Fibroblast of skin of right biceps (primary cell): ENCODE measurements around the gene SPI1.
A peak's percentile ranks its signal among the peaks of the same experiment; 100 is the strongest.

Experiments
- DNase-seq: peaks from one replicate; pipeline ENCODE4 v3.0.0-alpha.2; 2013

The SPI1 gene

DNA sequence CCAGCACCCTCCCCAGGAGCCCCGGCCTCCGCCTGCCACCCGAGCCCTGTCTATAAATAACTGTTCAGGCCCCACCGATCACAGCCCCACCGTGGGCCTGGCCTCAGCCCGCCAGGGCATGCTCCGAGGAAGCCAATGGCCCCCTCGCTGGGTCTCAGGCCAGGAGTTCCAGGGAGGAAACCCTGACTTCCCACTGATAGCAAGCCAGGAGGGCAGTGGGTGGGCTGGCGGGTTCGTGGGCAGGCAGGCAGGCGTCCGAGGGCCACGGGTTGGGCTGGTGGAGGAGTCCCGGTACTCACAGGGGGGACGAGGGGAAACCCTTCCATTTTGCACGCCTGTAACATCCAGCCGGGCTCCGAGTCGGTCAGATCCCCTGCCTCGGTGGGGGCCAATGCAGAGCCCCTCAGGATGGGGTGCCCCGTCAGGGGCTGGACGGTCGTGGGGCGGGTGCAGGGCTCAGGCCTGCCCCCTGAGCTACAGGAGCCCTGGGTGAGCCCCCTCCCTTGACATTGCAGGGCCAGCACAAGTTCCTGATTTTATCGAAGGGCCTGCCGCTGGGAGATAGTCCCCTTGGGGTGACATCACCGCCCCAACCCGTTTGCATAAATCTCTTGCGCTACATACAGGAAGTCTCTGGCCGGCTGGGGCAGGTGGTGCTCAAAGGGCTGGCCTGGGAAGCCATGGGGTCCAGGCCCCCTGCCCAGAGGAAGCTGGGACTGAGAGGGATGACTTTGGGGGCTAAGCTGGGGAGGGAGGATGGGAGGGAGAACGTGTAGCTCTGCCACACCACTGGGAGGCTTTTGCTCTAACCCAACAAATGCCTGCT is at the start of gene SPI1:
SPI1 (minus strand) TSS at position 538 of the 826 bp plus-strand sequence; CDS start at position 344, 194 bp downstream.
- DNase-seq: no peak

DNA sequence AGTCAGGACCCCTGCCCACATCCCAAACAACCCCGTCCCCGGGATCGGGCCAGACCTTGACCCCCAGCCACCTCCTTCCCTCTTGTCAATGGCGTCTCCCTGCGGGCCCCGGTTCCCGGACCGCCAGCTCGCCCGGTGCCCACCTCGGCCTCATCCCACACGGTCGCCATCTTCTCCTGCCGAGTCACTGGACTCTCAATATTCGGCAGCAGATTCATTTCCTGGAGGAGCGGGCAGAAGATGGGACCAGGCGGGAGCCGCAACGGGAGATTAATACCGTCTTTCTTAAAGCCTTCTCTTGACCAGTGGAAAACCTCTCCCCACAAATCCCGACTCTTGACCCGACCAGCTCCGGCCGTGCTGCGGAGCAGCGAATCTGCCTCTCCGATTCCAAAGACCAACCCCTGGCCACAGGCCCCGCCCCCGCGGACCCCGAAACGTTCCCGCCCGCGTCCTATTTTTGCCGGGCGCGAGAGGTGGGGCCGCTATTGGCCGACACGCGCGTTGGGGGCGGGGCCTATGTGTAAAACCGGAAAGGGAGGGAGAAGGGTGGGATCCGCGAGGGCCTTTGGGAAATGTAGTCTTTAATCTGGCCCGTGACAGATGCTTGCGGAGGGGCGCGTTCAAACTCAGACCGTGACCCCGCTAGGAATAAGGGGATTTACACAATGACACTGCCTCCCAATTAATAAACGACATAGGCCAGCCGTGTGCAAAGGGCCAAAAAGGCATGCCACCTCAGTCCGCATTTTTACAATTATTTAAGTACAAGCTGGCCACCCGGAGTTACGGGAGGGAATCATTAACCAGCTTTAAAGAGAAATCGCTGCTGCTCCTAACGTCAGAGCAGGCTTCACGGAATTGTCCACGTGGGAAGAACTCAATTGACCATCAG is 48.0 kb upstream of the SPI1 start, which contains the start of gene PSMC3:
PSMC3 (minus strand) TSS at position 378 of the 895 bp plus-strand sequence; CDS start at position 218, 160 bp downstream.
- peak; percentile 97 for DNase-seq

DNA sequence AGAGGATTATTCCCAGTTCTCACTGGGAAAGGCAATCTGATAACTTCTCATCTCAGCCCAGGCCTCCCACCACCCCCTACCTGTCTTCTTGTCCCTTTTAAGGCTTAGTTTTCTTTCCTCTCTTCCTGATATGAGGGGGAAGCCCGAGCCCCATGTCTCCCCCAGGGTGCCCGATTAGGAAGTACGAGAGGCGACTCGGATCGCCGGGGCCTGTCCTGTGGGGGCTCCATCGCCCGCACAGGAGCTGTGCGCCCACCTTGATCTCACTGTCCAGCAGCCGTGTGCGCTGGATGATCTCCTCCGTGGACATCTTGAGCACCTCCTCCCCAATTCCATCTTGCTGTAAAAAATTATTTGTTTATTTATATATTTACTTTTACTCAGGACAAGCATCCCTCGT is 47.3 kb upstream of the SPI1 start:
- DNase-seq: no peak

DNA sequence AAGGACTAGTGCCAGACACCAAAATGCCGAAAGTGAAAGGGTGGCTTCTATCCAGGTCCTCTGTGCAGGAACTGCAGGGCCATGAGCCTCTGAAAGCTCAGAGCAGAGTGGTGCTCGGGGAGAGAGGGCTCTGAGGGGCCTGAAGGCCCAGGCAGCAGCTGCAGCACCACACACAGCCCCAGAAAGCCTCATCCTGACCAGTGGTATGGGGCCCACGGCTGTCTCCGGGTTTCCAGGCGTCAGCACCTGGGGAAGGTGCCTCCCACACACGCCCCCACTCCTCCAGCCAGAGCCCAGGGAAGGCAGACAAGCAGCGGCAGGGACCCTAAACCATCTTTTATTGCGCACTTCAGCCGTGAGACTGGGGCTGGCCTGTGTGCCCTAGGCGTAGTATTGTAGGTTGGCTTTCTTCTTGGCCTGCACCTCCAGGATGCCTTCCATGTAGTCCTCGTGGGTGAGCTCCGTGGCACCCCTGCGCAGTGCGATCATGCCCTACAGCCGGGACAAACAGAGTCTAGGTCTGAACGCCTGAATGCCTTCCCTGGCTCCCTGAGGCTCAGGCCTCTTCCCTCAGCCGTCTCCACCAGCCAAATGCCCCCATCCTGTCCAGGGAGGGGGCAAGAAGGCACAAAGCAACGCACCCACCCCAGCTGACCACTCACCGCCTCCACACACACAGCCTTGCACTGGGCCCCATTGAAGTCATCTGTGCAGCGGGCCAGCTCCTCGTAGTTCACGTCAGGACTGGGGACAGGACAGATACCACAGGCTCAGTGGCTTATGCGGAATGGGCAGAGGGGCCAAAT is 40.3 kb upstream of the SPI1 start:
- DNase-seq: no peak

DNA sequence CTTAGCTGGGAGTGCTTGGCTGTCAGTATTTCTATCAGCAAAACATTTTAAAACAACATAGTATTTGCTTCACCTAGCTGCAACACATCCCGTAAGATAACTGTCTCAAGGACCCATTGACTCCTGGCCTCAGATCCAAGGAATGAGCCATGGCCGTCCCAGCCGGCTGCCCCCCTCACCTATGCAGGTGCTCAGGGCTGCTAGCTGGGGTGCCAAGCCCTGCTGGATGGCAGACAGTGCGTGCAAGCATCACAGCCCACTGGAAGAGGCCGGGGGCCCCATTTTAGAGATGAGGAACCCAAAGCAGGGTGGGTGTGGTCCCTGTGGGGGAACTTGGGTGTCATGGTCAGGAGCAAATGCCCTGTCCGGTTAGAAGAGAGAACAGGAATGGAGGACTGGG is 39.4 kb upstream of the SPI1 start:
- no peak for DNase-seq

DNA sequence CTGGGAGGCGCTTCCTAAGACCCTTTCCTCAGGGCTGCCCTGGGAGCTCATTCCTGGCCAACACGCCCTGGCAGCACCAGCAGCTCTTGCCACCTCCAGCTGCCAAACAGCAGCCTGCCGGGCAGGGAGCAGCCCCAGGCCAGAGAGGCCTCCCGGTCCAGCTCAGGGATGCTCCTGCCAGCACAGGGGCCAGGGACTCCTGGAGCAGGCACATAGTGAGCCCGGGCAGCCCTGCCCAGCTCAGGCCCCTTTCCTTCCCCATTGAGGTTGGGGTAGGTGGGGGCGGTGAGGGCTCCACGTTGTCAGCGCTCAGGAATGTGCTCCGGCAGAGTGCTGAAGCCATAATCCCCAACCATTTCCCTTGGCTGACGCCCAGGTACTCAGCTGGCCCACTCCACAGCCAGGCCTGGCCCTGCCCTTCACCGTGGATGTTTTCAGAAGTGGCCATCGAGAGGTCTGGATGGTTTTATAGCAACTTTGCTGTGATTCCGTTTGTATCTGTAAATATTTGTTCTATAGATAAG is 37.7 kb upstream of the SPI1 start:
- DNase-seq: peak; percentile 95

DNA sequence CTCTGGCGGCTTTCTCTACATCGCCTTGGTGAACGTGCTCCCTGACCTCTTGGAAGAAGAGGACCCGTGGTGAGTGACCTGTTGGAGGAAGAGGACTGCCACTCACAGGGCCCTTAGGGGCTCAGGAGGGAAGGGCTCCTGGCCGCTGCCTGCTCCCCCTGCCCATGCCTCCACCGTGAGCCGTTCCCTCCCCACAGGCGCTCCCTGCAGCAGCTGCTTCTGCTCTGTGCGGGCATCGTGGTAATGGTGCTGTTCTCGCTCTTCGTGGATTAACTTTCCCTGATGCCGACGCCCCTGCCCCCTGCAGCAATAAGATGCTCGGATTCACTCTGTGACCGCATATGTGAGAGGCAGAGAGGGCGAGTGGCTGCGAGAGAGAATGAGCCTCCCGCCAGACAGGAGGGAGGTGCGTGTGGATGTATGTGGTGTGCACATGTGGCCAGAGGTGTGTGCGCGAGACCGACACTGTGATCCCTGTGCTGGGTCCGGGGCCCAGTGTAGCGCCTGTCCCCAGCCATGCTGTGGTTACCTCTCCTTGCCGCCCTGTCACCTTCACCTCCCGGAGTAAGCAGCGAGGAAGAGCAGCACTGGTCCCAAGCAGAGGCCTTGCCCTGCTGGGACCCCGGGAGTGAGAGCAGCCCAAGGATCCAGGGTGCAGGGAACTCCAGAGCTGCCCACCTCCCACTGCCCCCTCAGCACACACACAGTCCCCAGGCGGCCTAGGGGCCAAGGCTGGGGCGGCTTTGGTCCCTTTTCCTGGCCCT is 36.9 kb upstream of the SPI1 start:
- no peak for DNase-seq

DNA sequence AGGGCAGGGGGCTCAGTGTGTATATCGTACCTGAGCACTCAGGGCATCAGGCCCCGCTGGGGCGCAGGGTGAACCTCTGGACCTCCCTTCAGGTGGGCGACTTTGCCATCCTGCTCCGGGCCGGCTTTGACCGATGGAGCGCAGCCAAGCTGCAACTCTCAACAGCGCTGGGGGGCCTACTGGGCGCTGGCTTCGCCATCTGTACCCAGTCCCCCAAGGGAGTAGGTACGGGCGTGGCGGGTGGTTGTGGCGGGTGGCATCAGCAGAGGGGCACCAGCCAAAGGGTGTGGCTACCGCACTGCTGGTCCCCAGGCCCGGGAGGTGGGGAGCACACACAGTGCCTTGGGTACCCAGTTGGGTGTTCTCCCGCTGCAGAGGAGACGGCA is 36.3 kb upstream of the SPI1 start:
- no peak for DNase-seq

DNA sequence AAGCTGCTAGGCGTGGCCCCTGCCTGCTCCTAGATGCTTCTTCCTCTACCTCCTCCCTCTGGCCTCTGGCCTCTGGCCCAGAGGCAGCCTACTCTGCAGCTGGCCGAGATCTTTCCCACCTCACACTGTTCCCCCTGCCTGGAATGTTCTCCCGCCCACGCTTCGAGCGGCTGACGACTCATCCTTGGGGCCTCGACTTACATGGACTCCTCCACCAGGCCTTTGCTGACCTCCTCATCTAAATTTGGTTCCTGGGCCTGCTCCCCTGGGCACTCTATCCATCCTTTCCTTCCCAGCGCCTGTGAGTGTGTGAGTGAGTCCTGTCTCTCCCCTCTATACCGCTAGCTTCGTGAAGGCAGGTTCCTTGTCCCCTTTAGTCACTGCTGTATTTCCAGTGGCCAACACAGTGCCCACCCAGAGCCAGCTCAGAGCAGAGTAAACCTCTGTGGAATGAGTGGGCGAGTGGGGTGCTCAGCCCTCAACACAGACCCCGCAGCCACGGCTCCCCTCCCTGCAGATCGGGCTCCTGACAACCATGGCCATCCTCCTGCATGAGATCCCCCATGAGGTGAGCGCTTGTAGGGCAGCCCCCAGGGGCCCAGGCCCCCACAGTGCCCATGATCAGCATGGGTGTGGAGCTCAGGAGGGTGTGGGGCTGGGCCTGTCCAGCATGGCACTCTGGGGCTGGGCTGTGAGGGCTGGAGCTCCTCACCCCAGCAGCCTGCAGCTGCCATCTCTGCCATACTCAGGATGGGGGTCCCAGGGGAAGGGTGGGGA is 35.7 kb upstream of the SPI1 start:
- DNase-seq: peak; percentile 74

DNA sequence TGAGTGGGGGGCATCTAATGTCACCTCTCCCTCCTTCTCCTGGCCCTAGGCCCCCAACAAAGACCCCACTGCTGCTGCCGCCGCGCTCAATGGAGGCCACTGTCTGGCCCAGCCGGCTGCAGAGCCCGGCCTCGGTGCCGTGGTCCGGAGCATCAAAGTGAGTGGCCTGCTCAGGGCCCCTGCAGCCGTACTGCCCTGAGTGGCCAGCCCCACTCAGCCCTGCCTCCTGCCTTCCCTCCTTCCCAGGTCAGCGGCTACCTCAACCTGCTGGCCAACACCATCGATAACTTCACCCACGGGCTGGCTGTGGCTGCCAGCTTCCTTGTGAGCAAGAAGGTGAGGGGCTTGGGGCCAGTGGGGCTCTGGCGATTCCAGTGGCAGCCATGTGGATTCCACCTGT is 35.0 kb upstream of the SPI1 start:
- no peak for DNase-seq

DNA sequence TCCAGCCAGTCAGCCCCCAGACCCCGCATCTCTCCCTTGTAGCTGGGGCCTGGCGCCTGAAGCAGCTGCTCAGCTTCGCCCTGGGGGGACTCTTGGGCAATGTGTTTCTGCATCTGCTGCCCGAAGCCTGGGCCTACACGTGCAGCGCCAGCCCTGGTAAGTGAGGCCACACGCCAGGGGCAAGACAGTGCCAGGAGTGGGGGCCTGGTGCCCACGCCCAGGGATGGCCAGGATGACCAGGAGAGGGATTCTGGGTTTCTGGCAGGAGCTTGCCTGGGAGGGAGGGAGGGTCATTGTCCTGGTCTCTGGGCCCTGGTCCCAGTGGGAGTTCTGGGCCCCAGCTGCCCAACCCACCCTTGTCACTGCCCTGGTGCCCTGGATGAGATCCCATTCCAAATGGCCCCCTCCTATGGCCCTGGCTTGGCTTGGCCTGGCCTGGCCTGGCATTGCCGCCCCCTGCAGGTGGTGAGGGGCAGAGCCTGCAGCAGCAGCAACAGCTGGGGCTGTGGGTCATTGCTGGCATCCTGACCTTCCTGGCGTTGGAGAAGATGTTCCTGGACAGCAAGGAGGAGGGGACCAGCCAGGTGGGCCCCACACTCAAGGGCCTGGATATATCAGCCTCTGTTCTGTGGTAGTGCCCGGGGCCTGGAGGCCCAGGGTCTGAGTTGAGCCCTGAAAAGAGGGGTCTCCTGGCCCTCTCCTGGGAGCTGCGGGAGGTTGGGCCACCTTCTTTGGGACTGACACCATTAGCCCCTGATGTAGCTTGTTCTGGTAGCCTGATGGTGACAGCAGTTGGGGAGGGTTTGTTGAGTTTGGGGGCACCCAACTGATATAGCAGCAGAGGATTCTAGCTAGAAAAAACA is 33.8 kb upstream of the SPI1 start:
- peak; percentile 22 for DNase-seq

DNA sequence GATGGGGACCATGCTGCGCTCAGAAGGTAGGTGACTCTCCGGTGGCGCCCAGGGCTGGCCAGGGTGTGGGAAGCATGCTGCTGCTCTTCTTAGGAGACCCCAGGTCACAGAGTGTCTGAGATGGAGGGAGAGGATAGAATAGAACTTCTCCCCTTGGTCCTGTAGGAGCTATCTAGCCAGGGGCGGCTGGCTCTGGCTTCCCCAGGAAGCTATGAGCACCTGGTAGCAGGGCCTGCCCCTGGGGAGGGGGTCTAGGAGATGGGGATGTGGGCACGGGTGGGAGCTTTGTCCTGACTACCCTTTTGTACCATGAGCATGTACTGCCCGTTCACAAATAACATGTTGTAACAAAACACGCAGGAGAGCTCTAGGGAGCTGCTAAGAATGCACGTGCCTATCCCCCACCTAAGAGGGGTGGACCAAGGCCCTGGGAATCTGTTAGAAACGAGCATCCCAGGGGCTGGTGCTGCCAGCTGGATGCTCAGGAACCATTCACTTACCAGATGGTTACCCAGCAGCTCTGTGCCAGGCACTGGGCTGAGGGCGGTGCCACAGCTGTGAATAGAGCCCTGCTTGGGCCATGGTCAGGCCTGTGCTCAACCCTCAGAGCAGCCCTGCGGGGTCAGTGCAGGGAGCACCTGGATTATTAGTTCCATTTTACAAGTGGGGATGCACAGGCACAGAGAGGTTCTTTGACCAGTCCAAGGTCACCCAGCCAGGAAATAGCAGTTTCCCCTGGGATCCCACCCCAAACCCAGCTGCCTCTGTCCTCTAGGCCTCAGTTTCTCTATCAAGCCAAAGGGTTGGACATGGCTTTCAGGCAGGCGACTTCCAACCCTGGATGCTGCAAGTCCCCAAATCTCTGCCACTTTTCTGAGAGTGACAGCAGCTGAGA is 32.3 kb upstream of the SPI1 start:
- DNase-seq: no peak

DNA sequence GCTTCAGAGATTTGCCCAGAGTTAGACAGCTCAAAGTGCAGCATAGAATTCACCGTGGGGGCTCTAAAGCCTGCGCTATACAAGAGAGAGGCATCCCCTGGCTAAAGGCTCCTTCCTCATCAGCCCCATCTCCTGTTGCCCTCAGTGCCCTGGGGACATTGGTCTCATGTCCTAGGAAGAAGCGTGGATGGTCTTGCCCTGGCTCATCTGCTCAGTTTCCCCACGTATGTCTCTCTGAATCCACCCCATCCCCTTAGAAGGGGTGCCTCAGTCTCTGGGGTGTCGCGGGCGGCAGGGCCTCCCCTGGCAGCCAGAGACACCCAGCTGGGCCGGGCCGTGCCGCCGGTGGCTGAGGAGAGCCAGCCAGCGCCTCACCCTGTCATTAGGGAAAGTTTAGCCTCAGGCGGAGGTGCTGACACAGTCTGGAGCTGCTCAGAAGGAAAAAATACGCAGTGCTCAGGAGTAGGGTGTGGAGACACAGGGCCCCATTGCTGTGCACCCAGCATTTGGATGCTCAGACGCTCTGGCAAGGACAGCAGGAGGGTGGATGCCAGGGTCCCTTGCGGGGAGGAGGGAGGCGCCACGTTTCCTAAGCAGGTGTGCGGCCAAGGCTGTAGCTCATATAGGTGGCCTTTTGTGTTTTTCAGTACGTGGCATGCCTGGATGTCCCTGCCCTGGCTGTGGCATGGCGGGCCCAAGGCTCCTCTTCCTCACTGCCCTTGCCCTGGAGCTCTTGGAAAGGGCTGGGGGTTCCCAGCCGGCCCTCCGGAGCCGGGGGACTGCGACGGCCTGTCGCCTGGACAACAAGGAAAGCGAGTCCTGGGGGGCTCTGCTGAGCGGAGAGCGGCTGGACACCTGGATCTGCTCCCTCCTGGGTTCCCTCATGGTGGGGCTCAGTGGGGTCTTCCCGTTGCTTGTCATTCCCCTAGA is 31.4 kb upstream of the SPI1 start:
- DNase-seq: no peak

DNA sequence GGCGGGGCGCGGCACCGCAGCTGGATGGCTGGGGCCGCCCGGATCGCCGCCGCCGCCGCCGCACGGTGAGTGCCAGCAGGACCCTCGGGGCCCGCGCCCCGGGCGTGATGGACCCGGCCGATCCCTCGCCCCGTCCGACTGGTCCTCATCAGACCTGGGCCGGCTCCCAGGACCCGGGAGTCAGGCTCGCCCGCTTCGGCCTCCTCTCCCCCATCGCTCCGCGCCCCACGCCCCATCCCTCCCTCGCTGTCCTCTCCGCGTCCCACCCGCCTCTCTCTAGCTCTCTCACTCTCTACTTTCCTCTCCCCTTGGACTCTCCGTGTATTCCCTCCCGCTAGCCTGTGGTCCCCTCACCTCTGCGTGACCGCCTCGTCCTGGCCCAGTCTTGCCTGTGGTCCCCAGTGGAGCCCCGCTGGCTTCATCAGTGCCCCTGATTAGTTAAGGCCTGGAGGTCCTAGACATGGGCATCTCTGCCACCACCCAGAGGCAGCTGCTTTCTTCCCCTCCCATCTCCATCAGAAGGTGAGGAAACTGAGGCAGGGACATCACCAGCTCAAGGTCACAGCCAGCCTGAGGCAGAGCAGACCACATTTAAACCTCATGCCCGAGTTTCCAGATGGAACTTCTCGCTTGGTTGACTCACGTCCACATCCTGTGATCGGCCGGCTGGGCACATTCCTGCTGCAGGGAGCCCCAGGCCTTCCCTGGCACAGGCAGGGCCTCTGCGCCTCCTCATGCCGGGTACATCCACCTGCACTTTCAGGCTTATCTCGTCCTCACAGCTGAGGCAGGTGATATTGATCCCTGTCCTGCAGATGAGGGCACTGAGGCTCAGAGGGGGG is 30.5 kb upstream of the SPI1 start:
- peak; percentile 80 for DNase-seq

DNA sequence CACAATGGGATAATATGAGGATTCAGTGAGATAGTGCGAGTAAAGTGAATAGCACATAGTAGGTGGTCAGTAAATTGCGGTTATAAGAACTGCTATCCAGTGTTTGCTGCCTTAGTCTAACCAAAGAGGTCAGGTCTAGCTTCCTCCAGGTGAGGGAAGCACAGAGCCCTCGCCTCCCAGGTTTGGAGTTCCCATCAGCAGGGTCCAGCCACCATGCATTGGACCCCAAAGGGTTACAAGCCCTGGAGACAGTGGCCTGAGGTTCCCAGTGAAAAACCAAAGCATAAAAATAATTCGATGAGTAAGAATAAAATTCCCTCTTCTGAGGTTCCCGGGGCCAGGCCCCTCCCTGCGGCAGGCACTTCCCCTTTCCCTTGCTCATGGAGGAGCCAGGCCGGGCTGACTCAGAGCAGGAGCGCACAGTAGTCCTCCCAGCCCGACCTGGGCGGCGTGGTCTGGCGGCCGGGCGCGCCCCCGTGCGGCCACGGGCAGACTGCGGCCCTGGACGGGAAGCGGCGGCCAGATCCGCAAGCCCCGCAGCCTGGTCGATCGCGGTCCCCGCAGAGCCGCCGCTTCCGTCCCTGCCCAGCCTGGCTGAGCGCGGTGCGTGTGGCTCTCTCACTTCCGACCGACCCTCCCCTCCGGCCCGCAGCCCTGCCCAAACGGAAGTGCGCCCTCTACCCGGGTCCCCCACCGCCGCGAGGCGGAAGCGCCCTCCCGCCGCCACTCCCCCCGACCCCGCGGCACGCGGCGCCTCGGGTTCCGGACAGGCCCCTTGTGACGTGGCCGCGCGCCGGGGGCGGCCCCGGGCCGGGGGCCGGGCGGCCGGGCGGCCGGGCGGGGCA is 29.6 kb upstream of the SPI1 start, which contains the start of gene SLC39A13:
SLC39A13 (plus strand) TSS at position 845 of the 845 bp plus-strand sequence. CDS start 1,505 bp downstream, outside the sequence.
- DNase-seq: peak; percentile 96
